DND-41 (cell line): Measurements from ENCODE around the gene CELA2A.
"Not testable (repeated sequence)": the region's sequence is repeated elsewhere in the genome, so short reads cannot be mapped to it uniquely, and the experiment has no call there.

Source experiments
- ATAC-seq: fragments of 200-7000 bp; cut with Tn5 transposase; 3 replicates; pipeline ENCODE4 v1.9.1; 2021; ENCODE audit warnings: low read depth; ENCODE audit not compliant: insufficient read depth
- DNase-seq: peaks from one replicate; pipeline ENCODE4 v3.0.0-alpha.2; 2020
- H2AFZ ChIP-seq: 2 replicates; pipeline ENCODE4 v1.6.0; 2012; ENCODE audit warnings: low read depth, low read length
- H3K27ac ChIP-seq: 2 replicates; pipeline ENCODE4 v1.5.1; 2012; ENCODE audit warnings: low read length, inconsistent platforms
- H3K27me3 ChIP-seq: fragments of 200-600 bp; sonication (generic); 2 replicates; pipeline ENCODE4 v1.6.0; 2012; ENCODE audit warnings: low read length, mild to moderate bottlenecking, inconsistent platforms; ENCODE audit not compliant: insufficient read depth, poor library complexity
- H3K36me3 ChIP-seq: 2 replicates; pipeline ENCODE4 v1.5.1; 2012; ENCODE audit warnings: low read length, inconsistent platforms; ENCODE audit not compliant: insufficient read depth
- H3K4me1 ChIP-seq: 2 replicates; pipeline ENCODE4 v1.5.1; 2012; ENCODE audit warnings: mild to moderate bottlenecking, low read length; ENCODE audit not compliant: insufficient read depth
- H3K4me2 ChIP-seq: 2 replicates; pipeline ENCODE4 v1.6.0; 2012; ENCODE audit warnings: mild to moderate bottlenecking, moderate library complexity, low read length, inconsistent platforms; ENCODE audit not compliant: insufficient read depth
- H3K4me3 ChIP-seq, 2 experiments: fragments of 200-600 bp in 1 of 2; shearing (Covaris generic) in 1 of 2; 2 replicates each; pipeline ENCODE4 v1.5.1; 2012 to 2016; ENCODE audit warnings: inconsistent platforms in 2 of 2, low read length in 2 of 2, mild to moderate bottlenecking in 2 of 2, low read depth in 1 of 2, moderate library complexity in 1 of 2
- H3K79me2 ChIP-seq: 2 replicates; pipeline ENCODE4 v1.6.0; 2012; ENCODE audit warnings: low read length, inconsistent platforms; ENCODE audit not compliant: insufficient read depth
- H3K9ac ChIP-seq: 2 replicates; pipeline ENCODE4 v1.6.0; 2012; ENCODE audit warnings: low read depth, mild to moderate bottlenecking, inconsistent platforms, low read length, moderate library complexity
- H3K9me3 ChIP-seq: 2 replicates; pipeline ENCODE4 v1.5.1; 2012; ENCODE audit warnings: low read length, moderate library complexity, mild to moderate bottlenecking, inconsistent platforms; ENCODE audit not compliant: insufficient read depth, severe bottlenecking
- H4K20me1 ChIP-seq: 2 replicates; pipeline ENCODE4 v1.6.0; 2012; ENCODE audit warnings: low read length; ENCODE audit not compliant: insufficient read depth
- EZH2 ChIP-seq: IDR thresholded peaks from 3 replicates; pipeline ENCODE4 v1.6.1; 2012; ENCODE audit warnings: borderline replicate concordance, low read depth, mild to moderate bottlenecking, moderate library complexity, low read length, inconsistent platforms; ENCODE audit not compliant: severe bottlenecking
- TF ChIP-seq, protein P1 (sequence below): IDR thresholded peaks from 2 replicates; pipeline ENCODE4 v1.5.1; 2012; ENCODE audit warnings: borderline replicate concordance, low read length, moderate library complexity, mild to moderate bottlenecking; ENCODE audit not compliant: poor library complexity, severe bottlenecking; ENCODE audit errors: extremely low read depth

The CELA2A gene

DNA sequence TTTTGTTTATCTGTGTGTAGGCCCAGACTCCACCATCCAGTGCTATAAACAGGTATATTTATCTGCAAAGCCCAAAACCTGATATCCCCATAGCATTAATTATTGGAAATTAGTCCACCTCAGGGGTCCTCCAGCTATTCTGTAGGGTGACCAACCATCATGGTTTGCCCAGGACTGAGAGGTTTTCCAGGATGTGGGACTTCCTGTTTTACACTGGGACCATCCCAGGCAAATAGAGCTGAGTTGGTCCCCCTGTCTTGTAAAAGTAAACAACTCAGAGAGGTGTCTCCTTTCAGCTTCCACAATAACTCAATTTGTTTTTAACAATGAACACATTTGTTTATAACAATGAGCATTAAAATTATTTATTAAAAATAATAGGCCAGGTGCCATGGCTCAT lies 11.6 kb downstream of the CELA2A start:
- TF ChIP-seq EZH2 = no peak
- TF ChIP-seq, protein P1, sequence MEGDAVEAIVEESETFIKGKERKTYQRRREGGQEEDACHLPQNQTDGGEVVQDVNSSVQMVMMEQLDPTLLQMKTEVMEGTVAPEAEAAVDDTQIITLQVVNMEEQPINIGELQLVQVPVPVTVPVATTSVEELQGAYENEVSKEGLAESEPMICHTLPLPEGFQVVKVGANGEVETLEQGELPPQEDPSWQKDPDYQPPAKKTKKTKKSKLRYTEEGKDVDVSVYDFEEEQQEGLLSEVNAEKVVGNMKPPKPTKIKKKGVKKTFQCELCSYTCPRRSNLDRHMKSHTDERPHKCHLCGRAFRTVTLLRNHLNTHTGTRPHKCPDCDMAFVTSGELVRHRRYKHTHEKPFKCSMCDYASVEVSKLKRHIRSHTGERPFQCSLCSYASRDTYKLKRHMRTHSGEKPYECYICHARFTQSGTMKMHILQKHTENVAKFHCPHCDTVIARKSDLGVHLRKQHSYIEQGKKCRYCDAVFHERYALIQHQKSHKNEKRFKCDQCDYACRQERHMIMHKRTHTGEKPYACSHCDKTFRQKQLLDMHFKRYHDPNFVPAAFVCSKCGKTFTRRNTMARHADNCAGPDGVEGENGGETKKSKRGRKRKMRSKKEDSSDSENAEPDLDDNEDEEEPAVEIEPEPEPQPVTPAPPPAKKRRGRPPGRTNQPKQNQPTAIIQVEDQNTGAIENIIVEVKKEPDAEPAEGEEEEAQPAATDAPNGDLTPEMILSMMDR = no peak
- no peaks in the 10 kb centered on the region for H3K79me2 ChIP-seq
- no peak overlapping the region for H3K4me3 ChIP-seq
- H2AFZ ChIP-seq = no peak overlapping the region
- H3K27ac ChIP-seq = no peak overlapping the region
- H3K4me2 ChIP-seq = no peak overlapping the region
- ATAC-seq = no peak
- H3K36me3 ChIP-seq = no peaks in the 10 kb centered on the region
- no peaks in the 10 kb centered on the region for H4K20me1 ChIP-seq
- no peaks in the 10 kb centered on the region for H3K4me1 ChIP-seq
- no peak overlapping the region for H3K9ac ChIP-seq
- DNase-seq = no peak
- H3K27me3 ChIP-seq = no peaks in the 10 kb centered on the region
- H3K9me3 ChIP-seq = no peaks in the 10 kb centered on the region

DNA sequence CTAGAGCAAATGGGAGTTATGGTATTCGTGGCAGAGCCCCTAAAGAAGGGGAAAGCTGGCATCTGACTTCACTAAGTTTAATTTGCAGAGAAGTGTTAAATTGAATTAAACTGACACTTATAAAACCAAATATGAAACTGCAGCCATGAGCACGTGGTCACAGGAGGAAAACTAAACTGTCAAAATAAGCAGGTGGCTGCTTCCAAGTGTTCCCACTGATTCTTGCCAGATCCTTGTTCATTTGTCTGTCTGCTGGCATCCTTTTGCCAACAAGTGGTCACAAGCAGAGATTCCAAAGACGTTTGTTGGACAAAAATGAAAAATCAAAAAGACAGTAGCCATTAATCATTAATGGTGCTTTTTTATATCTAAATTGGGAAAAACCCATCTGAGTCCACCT lies 12.8 kb downstream of the CELA2A start:
- H3K36me3 ChIP-seq = no peaks in the 10 kb centered on the region
- no peak overlapping the region for H3K4me3 ChIP-seq
- TF ChIP-seq, protein P1 = no peak
- no peak for TF ChIP-seq EZH2
- H2AFZ ChIP-seq = no peak overlapping the region
- no peak overlapping the region for H3K9ac ChIP-seq
- no peaks in the 10 kb centered on the region for H3K79me2 ChIP-seq
- no peaks in the 10 kb centered on the region for H3K27me3 ChIP-seq
- no peak overlapping the region for H3K27ac ChIP-seq
- no peaks in the 10 kb centered on the region for H3K4me1 ChIP-seq
- H3K4me2 ChIP-seq = no peak overlapping the region
- no peak for DNase-seq
- no peaks in the 10 kb centered on the region for H4K20me1 ChIP-seq
- H3K9me3 ChIP-seq = no peaks in the 10 kb centered on the region
- no peak for ATAC-seq

DNA sequence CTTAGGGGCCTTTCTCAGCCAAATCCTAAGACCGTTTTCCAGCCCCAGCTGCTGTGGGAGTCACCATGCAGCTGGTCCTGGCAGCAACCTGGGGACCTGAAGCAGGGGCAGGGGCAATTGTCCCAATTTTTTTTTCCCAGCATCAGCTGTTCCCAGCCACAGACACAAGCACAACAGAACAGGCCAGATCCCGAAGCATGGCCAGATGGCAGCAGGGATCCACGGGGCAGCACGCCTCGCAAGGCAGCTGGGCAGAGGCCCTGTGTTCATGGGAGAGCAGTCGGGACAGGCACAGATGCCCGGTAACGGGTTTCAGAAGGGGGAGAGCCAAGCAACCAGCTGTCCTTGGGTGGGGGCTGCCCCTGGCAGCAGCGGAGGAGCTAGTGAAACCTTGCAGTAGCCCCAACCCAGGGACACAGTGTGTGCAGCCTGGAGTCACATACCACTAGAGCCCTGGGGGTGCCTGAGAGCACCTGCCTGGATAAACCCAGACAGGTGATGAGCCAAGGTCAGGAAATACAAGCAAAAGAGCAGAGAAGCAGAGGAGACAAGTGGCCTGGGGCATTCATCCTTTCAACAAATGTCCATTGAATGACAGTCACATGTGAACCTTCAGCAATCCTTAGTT lies 13.4 kb downstream of the CELA2A start:
- not testable (repeated sequence) for ATAC-seq, H3K4me2 ChIP-seq, H4K20me1 ChIP-seq, DNase-seq, H3K9ac ChIP-seq, H3K79me2 ChIP-seq, H3K27ac ChIP-seq, H2AFZ ChIP-seq, H3K4me3 ChIP-seq, H3K4me1 ChIP-seq, H3K9me3 ChIP-seq, H3K36me3 ChIP-seq, H3K27me3 ChIP-seq

DNA sequence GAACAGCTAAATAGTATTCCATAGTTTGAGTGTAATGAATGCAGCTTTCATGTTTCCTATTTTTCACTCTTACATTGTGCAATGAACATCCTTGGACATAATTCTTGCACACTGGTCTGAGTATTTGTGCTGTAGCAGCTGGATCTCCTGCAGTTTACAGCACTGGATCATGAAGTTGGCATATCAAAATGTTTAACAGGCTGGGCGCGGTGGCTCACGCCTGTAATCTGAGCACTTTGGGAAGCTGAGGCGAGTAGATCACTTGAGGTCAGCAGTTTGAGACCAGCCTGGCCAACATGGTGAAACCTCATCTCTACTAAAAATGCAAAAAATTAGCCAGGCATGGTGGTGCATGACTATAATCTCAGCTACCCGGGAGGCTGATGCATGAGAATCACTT lies 14.5 kb downstream of the CELA2A start:
- ATAC-seq, H4K20me1 ChIP-seq, H3K36me3 ChIP-seq, H3K4me2 ChIP-seq, H3K27ac ChIP-seq, H3K9me3 ChIP-seq, H3K79me2 ChIP-seq, H3K9ac ChIP-seq, H3K4me1 ChIP-seq, H3K27me3 ChIP-seq, H2AFZ ChIP-seq, H3K4me3 ChIP-seq, DNase-seq: not testable (repeated sequence)

DNA sequence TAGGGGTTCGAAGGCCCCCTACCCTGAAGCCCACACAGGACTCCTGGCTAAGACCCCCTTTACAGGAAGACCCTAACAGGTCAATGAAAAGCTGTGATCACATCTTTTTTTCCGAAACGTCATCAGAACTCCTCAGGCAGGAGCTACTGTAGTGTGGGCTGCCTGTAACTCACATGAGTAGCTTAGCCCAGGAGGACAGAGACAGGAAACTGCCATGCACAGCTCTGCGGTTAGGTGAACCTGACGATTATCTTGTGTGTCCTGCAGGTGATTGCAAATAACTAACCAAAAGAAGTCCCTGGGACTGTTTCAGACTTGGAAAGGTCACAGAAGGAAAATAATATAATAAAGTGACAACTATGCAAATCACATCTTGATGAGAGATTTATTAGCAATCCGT lies 15.2 kb downstream of the CELA2A start:
- H3K4me1 ChIP-seq, H2AFZ ChIP-seq, H3K27ac ChIP-seq, H3K9ac ChIP-seq, H3K27me3 ChIP-seq, DNase-seq, H4K20me1 ChIP-seq, H3K79me2 ChIP-seq, H3K36me3 ChIP-seq, H3K9me3 ChIP-seq, H3K4me3 ChIP-seq, ATAC-seq, H3K4me2 ChIP-seq: not testable (repeated sequence)
